Measurements from ENCODE around the gene PLSCR5.

The PLSCR5 gene

GRCh38 chr3:146598535-146598934 is 6.6 kb downstream of the PLSCR5 start:
- Histone ChIP-seq H3K4me3 (IDR thresholded peaks at IDR 0.05; ENCODE audit: insufficient read depth, low read depth, low read length) (no peak overlapping the region), H3K4me1 (ENCODE audit: low read depth, poor library complexity, severe bottlenecking) (no peaks in the 10 kb centered on the region), H3K79me2 (ENCODE audit: insufficient read depth, low read depth) (no peaks in the 10 kb centered on the region), H3K36me3 (ENCODE audit: insufficient read depth) (peaks cover 3% of the 10 kb centered on the region; the same call in 1 of the 2 replicates), H4K20me1 (ENCODE audit: insufficient read depth) (no peaks in the 10 kb centered on the region), H2AFZ (ENCODE audit: low read depth) (no peak overlapping the region), H3K4me2 (no peak overlapping the region), H3K27me3 (ENCODE audit: insufficient read depth, low read depth) (no peaks in the 10 kb centered on the region), H3K27ac (no peak overlapping the region), H3K9ac (no peak overlapping the region)
- TF ChIP-seq CTCF (conservative IDR thresholded peaks at IDR 0.05; ENCODE audit: low read depth, low read length) = no peak

DNA sequence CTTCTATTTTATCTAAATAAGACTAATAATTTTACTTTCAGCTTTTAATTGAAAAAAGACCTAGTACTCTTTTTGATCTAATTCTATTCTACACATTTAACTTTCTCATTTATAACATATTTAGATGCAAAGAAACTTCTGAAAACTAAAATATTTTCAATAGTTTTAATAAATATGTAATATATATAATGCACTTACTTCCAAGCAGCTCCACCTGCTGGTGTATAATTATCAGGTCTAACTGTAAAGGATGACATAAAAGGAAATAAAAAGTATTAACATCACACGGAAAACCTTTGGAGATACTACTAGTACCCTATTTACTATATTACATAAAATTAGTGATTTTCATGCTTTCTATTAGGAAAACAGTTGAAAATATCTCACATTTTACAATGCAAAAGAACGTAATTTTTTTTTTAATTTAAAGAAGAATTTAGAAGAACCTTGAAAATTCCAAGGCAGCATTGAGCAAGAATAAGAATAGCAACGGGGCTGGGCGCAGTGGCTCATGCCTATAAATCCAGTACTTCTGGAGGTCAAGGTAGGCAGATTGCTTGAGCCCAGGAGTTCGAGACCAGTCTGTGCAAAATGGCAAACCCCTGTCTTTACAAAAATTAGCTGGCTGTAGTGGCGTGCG is 10.2 kb downstream of the PLSCR5 start:
- TF ChIP-seq CTCF (conservative IDR thresholded peaks at IDR 0.05; ENCODE audit: low read depth, low read length) = peak; percentile 54; the same call in 1 of the 2 replicates
- Histone ChIP-seq H3K27me3 (ENCODE audit: insufficient read depth, low read depth) (no peaks in the 10 kb centered on the region), H3K79me2 (ENCODE audit: insufficient read depth, low read depth) (no peaks in the 10 kb centered on the region), H3K4me2 (no peak overlapping the region), H3K4me1 (ENCODE audit: low read depth, poor library complexity, severe bottlenecking) (no peaks in the 10 kb centered on the region), H2AFZ (ENCODE audit: low read depth) (no peak overlapping the region), H3K27ac (no peak overlapping the region), H3K9ac (no peak overlapping the region), H3K36me3 (ENCODE audit: insufficient read depth) (peaks cover 3% of the 10 kb centered on the region; the same call in 1 of the 2 replicates), H4K20me1 (ENCODE audit: insufficient read depth) (no peaks in the 10 kb centered on the region), H3K4me3 (IDR thresholded peaks at IDR 0.05; ENCODE audit: insufficient read depth, low read depth, low read length) (no peak overlapping the region)

DNA sequence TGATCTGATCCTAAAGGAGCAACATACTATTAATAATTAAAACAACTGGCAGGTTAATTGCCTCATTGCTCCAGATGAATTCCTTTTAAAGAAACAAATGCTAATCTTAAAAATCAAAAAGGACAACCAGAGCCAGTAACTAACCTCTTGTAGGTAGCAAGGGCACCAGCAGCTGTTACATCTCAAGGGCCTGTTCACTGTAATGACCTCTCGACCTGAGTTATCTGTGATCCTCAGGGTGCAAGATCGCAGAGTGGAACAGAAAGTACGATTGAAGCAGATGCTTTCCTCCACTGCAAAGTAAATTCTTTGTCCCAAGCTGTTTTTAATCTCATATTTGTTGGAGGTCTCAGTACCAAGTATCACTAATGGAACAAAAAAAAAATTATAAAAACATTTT is 11.4 kb downstream of the PLSCR5 start:
- no peak overlapping the region for H3K9ac ChIP-seq
- no peaks in the 10 kb centered on the region for H3K79me2 ChIP-seq (ENCODE audit: insufficient read depth, low read depth)
- no peaks in the 10 kb centered on the region for H3K4me1 ChIP-seq (ENCODE audit: low read depth, poor library complexity, severe bottlenecking)
- no peak overlapping the region for H3K4me3 ChIP-seq (IDR thresholded peaks at IDR 0.05; ENCODE audit: insufficient read depth, low read depth, low read length)
- H3K36me3 ChIP-seq (ENCODE audit: insufficient read depth) = peaks cover 3% of the 10 kb centered on the region; the same call in 1 of the 2 replicates
- H4K20me1 ChIP-seq (ENCODE audit: insufficient read depth) = no peaks in the 10 kb centered on the region
- no peak overlapping the region for H2AFZ ChIP-seq (ENCODE audit: low read depth)
- TF ChIP-seq CTCF (conservative IDR thresholded peaks at IDR 0.05; ENCODE audit: low read depth, low read length) = no peak
- no peak overlapping the region for H3K27ac ChIP-seq
- no peaks in the 10 kb centered on the region for H3K27me3 ChIP-seq (ENCODE audit: insufficient read depth, low read depth)
- H3K4me2 ChIP-seq = no peak overlapping the region

DNA sequence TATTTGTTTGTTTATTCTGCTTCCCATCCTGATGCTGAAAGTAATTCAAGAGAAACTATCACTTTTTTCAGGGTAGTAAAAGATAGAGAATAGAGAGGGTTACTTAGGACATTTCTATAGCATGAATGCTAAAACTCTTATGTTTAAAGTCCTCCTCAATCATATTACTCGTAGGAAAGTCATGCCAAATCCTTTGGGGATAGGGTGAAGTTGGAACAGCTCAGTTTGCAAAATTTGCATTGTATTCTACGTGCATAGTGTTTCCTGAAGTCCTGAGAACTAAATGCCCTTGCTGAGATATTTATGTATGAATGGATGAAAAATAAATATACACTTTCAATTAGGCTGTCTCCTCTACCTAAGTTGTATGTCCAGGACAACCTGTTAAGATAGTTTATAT is 14.6 kb downstream of the PLSCR5 start:
- H3K79me2 ChIP-seq (ENCODE audit: insufficient read depth, low read depth) = no peaks in the 10 kb centered on the region
- no peaks in the 10 kb centered on the region for H3K4me1 ChIP-seq (ENCODE audit: low read depth, poor library complexity, severe bottlenecking)
- H3K36me3 ChIP-seq (ENCODE audit: insufficient read depth) = no peaks in the 10 kb centered on the region
- TF ChIP-seq CTCF (conservative IDR thresholded peaks at IDR 0.05; ENCODE audit: low read depth, low read length) = no peak
- H3K4me2 ChIP-seq = no peak overlapping the region
- H3K27ac ChIP-seq = no peak overlapping the region
- no peak overlapping the region for H2AFZ ChIP-seq (ENCODE audit: low read depth)
- no peak overlapping the region for H3K4me3 ChIP-seq (IDR thresholded peaks at IDR 0.05; ENCODE audit: insufficient read depth, low read depth, low read length)
- H4K20me1 ChIP-seq (ENCODE audit: insufficient read depth) = no peaks in the 10 kb centered on the region
- H3K9ac ChIP-seq = no peak overlapping the region
- H3K27me3 ChIP-seq (ENCODE audit: insufficient read depth, low read depth) = no peaks in the 10 kb centered on the region
